Activated T-helper 17 cell treated with anti-CD3 and anti-CD28 coated beads, Interleukin-2, amount 50 U/mL, for 72 hours (primary cell): ENCODE measurements around the gene SLC25A29. TPM values are rescaled to one million over a fixed set of nuclear protein-coding genes. Genes with fewer than 3 reads are reported as not detected.

Source experiments
- ATAC-seq: fragments of 150-1000 bp; cut with Tn5 transposase; replicated peaks from 2 replicates; pipeline ENCODE4 v1.10.0; 2021; ENCODE audit warnings: mild to moderate bottlenecking, moderate library complexity
- H3K27ac Mint-ChIP-seq: one replicate; pipeline ENCODE4 v1.8.0; 2022; ENCODE audit warnings: mixed read lengths
- H3K27me3 Mint-ChIP-seq: one replicate; pipeline ENCODE4 v1.8.0; 2022; ENCODE audit warnings: mixed read lengths
- H3K36me3 Mint-ChIP-seq: one replicate; pipeline ENCODE4 v1.8.0; 2022; ENCODE audit warnings: low read depth, mild to moderate bottlenecking, mixed read lengths
- H3K4me1 Mint-ChIP-seq: one replicate; pipeline ENCODE4 v1.8.0; 2022; ENCODE audit warnings: mixed read lengths
- H3K4me3 Mint-ChIP-seq: one replicate; pipeline ENCODE4 v1.8.0; 2022; ENCODE audit warnings: mild to moderate bottlenecking, mixed read lengths
- H3K9me3 Mint-ChIP-seq: one replicate; pipeline ENCODE4 v1.8.0; 2022; ENCODE audit warnings: mixed read lengths
- total RNA-seq, 2 donors: library from RNA; stranded (reverse); gene quantifications; one replicate each; pipeline ENCODE4 v1.2.3, GENCODE V29; 2022

SLC25A29 gene
- total RNA-seq, 2 donors from 2014 or later, result 3.8 to 9.3 TPM

DNA sequence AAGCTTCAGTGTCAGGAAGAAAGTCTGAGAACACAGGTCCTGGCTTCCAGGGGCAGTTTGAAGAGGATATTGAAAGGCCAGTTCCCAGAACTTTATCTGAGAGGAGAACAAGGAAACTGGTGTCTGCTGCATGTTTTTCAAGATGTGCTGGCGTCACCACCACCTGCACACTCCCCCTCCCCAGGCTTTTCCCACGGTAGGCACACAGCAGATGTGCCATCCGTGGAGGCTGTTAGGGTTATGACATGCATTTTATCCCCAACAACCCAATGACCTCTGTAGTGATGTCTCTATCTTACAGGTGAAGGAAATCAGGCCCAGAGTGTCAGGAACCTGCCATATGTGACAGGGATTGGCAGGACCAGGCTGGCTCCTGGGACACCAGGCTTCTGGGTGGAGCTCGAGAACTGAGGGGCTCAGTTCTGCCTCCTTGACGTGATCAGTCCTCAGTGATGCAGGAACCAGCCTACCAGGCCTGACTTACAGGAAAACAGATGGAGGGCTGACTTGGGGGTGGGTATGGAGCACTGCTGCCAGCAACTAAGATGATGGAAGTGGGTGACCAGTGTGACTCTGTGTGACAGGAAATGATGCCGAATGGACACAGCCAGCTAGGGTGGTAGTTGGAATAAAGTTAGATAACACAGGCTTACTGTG lies 33.6 kb upstream of the SLC25A29 start:
- H3K4me3 Mint-ChIP-seq, result no peak overlapping the region
- peaks cover 23% of the 10 kb centered on the region for H3K4me1 Mint-ChIP-seq

DNA sequence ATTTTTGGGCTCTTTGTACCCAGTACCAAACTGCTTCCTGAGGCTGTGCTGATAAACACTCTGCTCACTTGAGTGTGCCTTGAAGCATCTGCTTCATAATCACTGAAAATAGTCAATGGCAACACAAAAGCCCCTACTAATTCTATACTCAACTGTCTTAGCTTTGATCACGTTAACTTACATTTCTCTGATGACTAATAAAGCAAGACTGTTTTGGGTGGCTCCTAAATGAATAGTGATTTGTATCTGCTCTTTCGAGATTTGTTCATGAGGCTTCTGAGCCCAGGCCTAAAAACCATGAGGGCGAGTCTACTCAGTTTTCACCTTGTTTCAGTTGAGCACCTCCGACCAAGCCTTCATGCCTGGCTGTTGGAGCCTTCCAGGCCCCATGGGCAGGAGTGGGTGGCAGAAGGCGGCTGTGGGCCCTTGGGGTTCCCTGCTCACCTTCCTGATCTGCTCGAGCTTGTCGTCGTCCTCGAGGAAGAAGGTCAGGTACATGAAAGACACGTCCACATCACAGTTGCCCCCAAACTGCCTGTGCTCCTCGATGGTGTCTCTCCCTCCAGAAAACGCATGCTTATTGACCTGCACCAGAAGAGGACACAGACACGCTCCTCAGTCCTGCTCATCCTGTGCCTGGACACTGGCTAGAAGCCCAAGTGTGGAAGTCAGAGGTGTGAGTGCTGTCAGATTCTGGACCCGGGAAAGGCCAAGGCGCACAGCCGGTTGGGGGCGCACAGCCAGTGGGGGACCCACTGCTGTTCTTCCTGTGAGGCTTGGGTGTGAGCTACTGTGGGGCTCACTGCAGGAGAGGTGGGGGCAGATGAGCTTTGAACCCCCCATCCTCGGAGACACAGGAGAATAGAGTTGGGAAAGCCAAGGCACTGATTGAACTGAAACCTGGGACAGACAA lies 30.6 kb upstream of the SLC25A29 start:
- peak; percentile 80 for ATAC-seq
- Mint-ChIP-seq H3K4me3 (peak overlapping the region; percentile 57), H3K36me3 (peaks cover 87% of the 10 kb centered on the region)

More for the DNA sequence above, 33.6 kb upstream of the SLC25A29 start:
- peaks cover 95% of the 10 kb centered on the region for H3K36me3 Mint-ChIP-seq
- H3K27me3 Mint-ChIP-seq, result no peaks in the 10 kb centered on the region
- H3K27ac Mint-ChIP-seq, result peak overlapping the region; percentile 85
- ATAC-seq, result no peak
- no peaks in the 10 kb centered on the region for H3K9me3 Mint-ChIP-seq

DNA sequence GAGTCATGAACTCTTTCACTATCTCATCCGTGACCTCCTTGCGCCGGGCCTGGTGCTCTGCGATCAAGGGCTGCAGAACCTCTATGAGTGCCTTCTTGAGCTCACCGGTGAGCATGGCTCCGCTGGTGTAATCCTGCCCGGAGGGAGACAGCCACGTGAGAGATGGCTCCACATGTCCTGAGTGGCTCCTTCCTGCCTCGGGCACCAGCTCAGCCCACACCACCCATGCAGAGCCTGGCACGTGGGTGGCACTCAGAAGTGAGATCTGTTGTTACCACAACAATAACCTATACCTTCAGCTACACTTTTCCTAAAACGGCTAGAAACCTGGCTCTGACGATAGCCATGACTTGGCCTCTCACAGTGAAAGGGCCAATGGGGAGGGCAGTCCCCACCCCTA lies 28.7 kb upstream of the SLC25A29 start:
- ATAC-seq, result no peak
- Mint-ChIP-seq H3K4me3 (no peak overlapping the region), H3K27me3 (no peaks in the 10 kb centered on the region), H3K4me1 (peaks cover 14% of the 10 kb centered on the region), H3K27ac (peak overlapping the region; percentile 43), H3K36me3 (peaks cover 73% of the 10 kb centered on the region), H3K9me3 (no peaks in the 10 kb centered on the region)

More for the DNA sequence above, 30.6 kb upstream of the SLC25A29 start:
- Mint-ChIP-seq H3K4me1 (peaks cover 19% of the 10 kb centered on the region), H3K9me3 (no peaks in the 10 kb centered on the region), H3K27me3 (no peaks in the 10 kb centered on the region), H3K27ac (peak overlapping the region; percentile 88)

DNA sequence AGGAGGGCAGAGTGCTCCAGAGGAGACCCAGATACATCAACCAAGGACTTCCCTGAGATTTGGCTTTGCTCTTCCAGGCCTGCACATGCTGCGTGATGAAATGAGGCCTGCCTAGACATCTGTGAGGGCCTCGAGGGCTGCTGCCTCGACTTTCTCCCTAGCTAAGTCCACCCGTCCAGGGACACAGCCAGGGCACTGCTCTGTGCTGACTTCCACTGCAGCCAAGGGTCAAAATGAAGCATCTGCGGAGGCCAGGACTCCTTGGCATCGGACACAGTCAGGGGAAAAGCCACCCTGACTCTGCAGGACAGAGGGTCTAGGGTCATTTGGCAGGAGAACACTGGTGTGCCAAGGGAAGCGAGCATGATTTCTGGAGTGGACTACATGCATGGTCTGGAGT lies 27.6 kb upstream of the SLC25A29 start:
- Mint-ChIP-seq H3K36me3 (peaks cover 62% of the 10 kb centered on the region), H3K4me3 (no peak overlapping the region), H3K9me3 (no peaks in the 10 kb centered on the region), H3K27ac (no peak overlapping the region), H3K27me3 (no peaks in the 10 kb centered on the region), H3K4me1 (peaks cover 14% of the 10 kb centered on the region)
- no peak for ATAC-seq

GRCh38 chr14:100333311-100333710 lies 27.1 kb upstream of the SLC25A29 start:
- Mint-ChIP-seq H3K27ac (no peak overlapping the region), H3K27me3 (no peaks in the 10 kb centered on the region), H3K4me1 (peaks cover 14% of the 10 kb centered on the region), H3K9me3 (no peaks in the 10 kb centered on the region), H3K36me3 (peaks cover 57% of the 10 kb centered on the region), H3K4me3 (no peak overlapping the region)
- no peak for ATAC-seq

GRCh38 chr14:100332797-100333196 lies 26.6 kb upstream of the SLC25A29 start:
- H3K9me3 Mint-ChIP-seq, result no peaks in the 10 kb centered on the region
- no peak for ATAC-seq
- H3K4me3 Mint-ChIP-seq, result no peak overlapping the region
- H3K27me3 Mint-ChIP-seq, result no peaks in the 10 kb centered on the region
- no peak overlapping the region for H3K27ac Mint-ChIP-seq
- peaks cover 52% of the 10 kb centered on the region for H3K36me3 Mint-ChIP-seq
- peaks cover 14% of the 10 kb centered on the region for H3K4me1 Mint-ChIP-seq

DNA sequence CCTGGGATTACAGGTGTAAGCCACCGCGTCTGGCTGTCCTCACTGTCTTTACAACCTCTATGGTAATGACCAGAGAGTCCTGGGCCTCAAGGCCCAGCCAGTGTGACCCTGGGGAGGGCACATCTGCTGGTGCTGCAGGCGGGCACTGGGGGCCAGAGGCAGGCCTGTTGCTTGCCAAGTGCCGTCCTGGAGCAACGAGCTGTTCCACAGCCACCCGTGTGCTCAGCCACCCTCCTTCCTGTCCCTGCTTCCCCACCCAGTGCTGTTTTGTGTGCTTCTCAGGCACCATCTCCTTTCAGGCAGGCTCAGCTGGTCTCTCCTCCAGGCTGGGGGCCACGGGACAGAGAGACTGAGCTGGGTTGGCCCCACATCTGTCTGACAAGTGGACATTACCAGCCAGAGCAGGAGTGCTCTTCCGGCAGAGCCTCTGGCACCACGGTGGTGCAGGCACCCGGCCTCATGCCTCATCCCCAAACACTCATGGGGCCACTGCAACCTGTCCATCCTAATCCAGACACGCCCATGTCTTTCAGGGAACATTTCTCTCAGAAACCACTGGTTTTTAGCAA lies 25.9 kb upstream of the SLC25A29 start:
- peaks cover 13% of the 10 kb centered on the region for H3K4me1 Mint-ChIP-seq
- no peaks in the 10 kb centered on the region for H3K27me3 Mint-ChIP-seq
- no peaks in the 10 kb centered on the region for H3K9me3 Mint-ChIP-seq
- H3K36me3 Mint-ChIP-seq, result peaks cover 46% of the 10 kb centered on the region
- no peak for ATAC-seq
- no peak overlapping the region for H3K27ac Mint-ChIP-seq
- no peak overlapping the region for H3K4me3 Mint-ChIP-seq

DNA sequence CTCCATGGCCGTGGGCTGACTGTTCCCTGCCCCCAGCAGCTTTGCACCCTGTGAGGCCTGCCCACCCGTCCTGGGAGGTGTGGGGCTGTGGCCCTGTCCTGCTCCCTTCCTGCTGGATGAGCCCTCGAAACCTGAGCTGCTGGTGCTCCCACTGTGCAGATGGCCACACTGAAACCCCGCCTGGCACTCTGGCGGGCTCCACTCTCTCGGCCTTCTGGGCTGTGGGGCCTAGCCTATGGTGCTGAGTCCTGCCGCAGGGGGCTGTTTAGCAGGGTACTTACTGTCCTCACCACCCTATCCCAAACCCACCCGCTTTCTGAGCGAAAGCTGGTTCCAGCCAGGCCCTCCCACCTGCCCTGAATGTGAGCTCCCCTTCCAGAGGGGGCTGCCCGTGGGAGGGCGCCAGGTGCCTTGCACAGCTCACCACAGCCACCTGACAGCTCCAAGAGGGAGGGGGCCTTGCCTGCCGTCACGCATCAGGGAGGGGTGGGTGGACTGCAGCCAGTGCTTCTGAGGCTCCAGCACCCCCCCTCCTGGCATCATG lies 24.2 kb upstream of the SLC25A29 start:
- no peaks in the 10 kb centered on the region for H3K9me3 Mint-ChIP-seq
- peaks cover 29% of the 10 kb centered on the region for H3K36me3 Mint-ChIP-seq
- H3K27ac Mint-ChIP-seq, result no peak overlapping the region
- H3K27me3 Mint-ChIP-seq, result no peaks in the 10 kb centered on the region
- peaks cover 4% of the 10 kb centered on the region for H3K4me1 Mint-ChIP-seq
- no peak overlapping the region for H3K4me3 Mint-ChIP-seq
- ATAC-seq, result no peak

GRCh38 chr14:100330007-100330344 lies 23.7 kb upstream of the SLC25A29 start:
- Mint-ChIP-seq H3K4me3 (no peak overlapping the region), H3K27me3 (no peaks in the 10 kb centered on the region), H3K36me3 (peaks cover 24% of the 10 kb centered on the region), H3K9me3 (no peaks in the 10 kb centered on the region), H3K4me1 (peaks cover 4% of the 10 kb centered on the region), H3K27ac (no peak overlapping the region)
- ATAC-seq, result no peak

- Mint-ChIP-seq H3K4me1 (peaks cover 4% of the 10 kb centered on the region), H3K4me3 (no peak overlapping the region), H3K27me3 (no peaks in the 10 kb centered on the region), H3K36me3 (peaks cover 18% of the 10 kb centered on the region), H3K9me3 (no peaks in the 10 kb centered on the region), H3K27ac (no peak overlapping the region)
- ATAC-seq, result no peak
Measured at GRCh38 chr14:100329233-100330006, 23.2 kb upstream of the SLC25A29 start.

- no peak for ATAC-seq
- no peak overlapping the region for H3K27ac Mint-ChIP-seq
- peaks cover 10% of the 10 kb centered on the region for H3K36me3 Mint-ChIP-seq
Measured at GRCh38 chr14:100328495-100329163, 22.4 kb upstream of the SLC25A29 start.

DNA sequence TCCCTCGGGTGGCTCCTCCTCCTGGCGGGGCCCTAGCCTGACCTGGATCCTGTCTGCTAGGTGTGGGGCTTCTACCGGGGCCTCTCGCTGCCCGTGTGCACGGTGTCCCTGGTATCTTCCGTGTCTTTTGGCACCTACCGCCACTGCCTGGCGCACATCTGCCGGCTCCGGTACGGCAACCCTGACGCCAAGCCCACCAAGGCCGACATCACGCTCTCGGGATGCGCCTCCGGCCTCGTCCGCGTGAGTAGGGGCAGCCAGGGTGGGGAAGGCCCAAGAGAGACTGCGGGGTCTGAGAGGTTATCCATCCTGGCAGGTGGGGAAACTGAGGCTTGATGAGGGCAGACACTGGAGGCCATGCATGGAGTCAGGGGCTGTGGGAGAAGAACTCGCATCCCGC lies 20.9 kb upstream of the SLC25A29 start:
- ATAC-seq, result no peak
- Mint-ChIP-seq H3K36me3 (peaks cover 6% of the 10 kb centered on the region), H3K4me1 (peaks cover 4% of the 10 kb centered on the region), H3K4me3 (no peak overlapping the region), H3K27me3 (no peaks in the 10 kb centered on the region), H3K9me3 (no peaks in the 10 kb centered on the region), H3K27ac (no peak overlapping the region)

More at GRCh38 chr14:100328495-100329163, 22.4 kb upstream of the SLC25A29 start:
- Mint-ChIP-seq H3K27me3 (no peaks in the 10 kb centered on the region), H3K4me1 (peaks cover 4% of the 10 kb centered on the region), H3K4me3 (no peak overlapping the region), H3K9me3 (no peaks in the 10 kb centered on the region)

DNA sequence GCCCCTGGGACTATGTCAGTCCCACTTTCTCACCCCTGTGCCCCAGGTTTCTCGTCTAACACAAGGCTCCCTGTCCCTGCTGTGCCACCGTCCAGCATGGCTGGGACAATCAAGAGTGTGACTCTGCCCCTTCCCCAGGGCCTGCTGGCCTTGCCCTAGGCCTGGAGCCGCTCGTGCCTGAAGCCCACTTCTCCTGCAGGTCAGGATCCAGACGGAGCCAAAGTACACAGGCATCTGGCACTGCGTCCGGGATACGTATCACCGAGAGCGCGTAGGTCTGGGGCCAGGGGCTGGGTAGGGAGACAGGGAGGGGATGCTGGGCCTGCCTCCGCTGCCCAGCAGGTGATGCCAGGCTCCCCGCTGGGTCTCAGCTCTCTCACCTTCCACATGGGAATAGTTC lies 19.7 kb upstream of the SLC25A29 start:
- H3K27me3 Mint-ChIP-seq, result no peaks in the 10 kb centered on the region
- no peak overlapping the region for H3K4me3 Mint-ChIP-seq
- H3K9me3 Mint-ChIP-seq, result no peaks in the 10 kb centered on the region
- no peak for ATAC-seq
- peaks cover under 1% of the 10 kb centered on the region for H3K4me1 Mint-ChIP-seq
- H3K36me3 Mint-ChIP-seq, result peaks cover under 1% of the 10 kb centered on the region
- H3K27ac Mint-ChIP-seq, result no peak overlapping the region
